Erythroblast (primary cell): ENCODE data around the gene SOX18.

Experiments used
- GATA1 ChIP-seq: IDR thresholded peaks from 2 replicates; pipeline ENCODE4 v1.6.1; 2011; ENCODE audit warnings: low read depth, mild to moderate bottlenecking, control low read depth, low read length, moderate library complexity
- POLR2A ChIP-seq: IDR thresholded peaks from 2 replicates; pipeline ENCODE4 v1.6.1; 2011; ENCODE audit warnings: mild to moderate bottlenecking, low read length

GRCh38 chr20:64075556-64075955 is 26.1 kb upstream of the SOX18 start:
- TF ChIP-seq POLR2A: no peak
- TF ChIP-seq GATA1: no peak
